K562 (cell line): ENCODE results near the gene PFKFB2. TPM values are rescaled to one million over a fixed set of nuclear protein-coding genes. Genes with fewer than 3 reads are reported as not detected.

Source experiments
- KDM5B ChIP-seq: fragments of 200-600 bp; sonication (generic); IDR thresholded peaks from 2 replicates; pipeline ENCODE4 v1.6.1; 2012; ENCODE audit warnings: low read depth, mild to moderate bottlenecking, moderate library complexity, low read length, control low read depth, inconsistent platforms; ENCODE audit not compliant: insufficient replicate concordance
- MXD1 ChIP-seq: fragments of 250-450 bp; sonication (Bioruptor Pico); IDR thresholded peaks from 2 replicates; pipeline ENCODE4 v1.8.0; 2021; ENCODE audit warnings: borderline replicate concordance, mild to moderate bottlenecking, moderate library complexity; ENCODE audit not compliant: poor library complexity, severe bottlenecking
- NR4A1 ChIP-seq, 2 experiments: fragments of 250-450 bp in 1 of 2; fragments of 450-650 bp in 1 of 2; sonication (Bioruptor Pico) in 1 of 2; IDR thresholded peaks; 2 replicates each; pipeline versions ENCODE4 v1.4.0 to v1.6.1; 2016 to 2020; ENCODE audit warnings: mild to moderate bottlenecking in 2 of 2, missing compliant biosample characterization in 1 of 2, missing genetic modification characterization in 1 of 2, moderate library complexity in 1 of 2
- PBX2 ChIP-seq, 2 experiments: IDR thresholded peaks in 1 of 2; conservative IDR thresholded peaks in 1 of 2; 2 replicates each; pipeline ENCODE4 v1.6.1; 2016; ENCODE audit warnings: low read depth in 2 of 2, mild to moderate bottlenecking in 1 of 2, missing compliant biosample characterization in 1 of 2, missing genetic modification characterization in 1 of 2, moderate library complexity in 1 of 2
- PRPF4 ChIP-seq: fragments of 200-400 bp; formaldehyde crosslinking; IDR thresholded peaks from one replicate; pipeline ENCODE4 v1.6.1; 2017; ENCODE audit warnings: low read length, low read depth, mild to moderate bottlenecking; ENCODE audit not compliant: insufficient read depth, poor library complexity, severe bottlenecking
- PTTG1 ChIP-seq: fragments of 450-650 bp; IDR thresholded peaks from 2 replicates; pipeline ENCODE4 v1.6.1; 2016; ENCODE audit warnings: low read depth, mild to moderate bottlenecking, missing genetic modification characterization, missing compliant biosample characterization
- SOX6 ChIP-seq: fragments of 450-650 bp; IDR thresholded peaks from 2 replicates; pipeline ENCODE4 v1.6.1; 2014; ENCODE audit warnings: mild to moderate bottlenecking
- ZBTB33 ChIP-seq: sonication (generic); formaldehyde crosslinking; IDR thresholded peaks from 2 replicates; pipeline ENCODE4 v1.8.1; 2023; ENCODE audit warnings: mild to moderate bottlenecking, missing genetic modification reagents
- ZNF395 ChIP-seq: fragments of 200-800 bp; sonication (Bioruptor generic); IDR thresholded peaks from 2 replicates; pipeline ENCODE4 v1.6.1; 2017; ENCODE audit warnings: missing genetic modification characterization, missing compliant biosample characterization
- ZNF830 ChIP-seq: fragments of 250-450 bp; sonication (Bioruptor Pico); IDR thresholded peaks from 2 replicates; pipeline ENCODE4 v1.5.0; 2021; ENCODE audit warnings: mild to moderate bottlenecking
- polyA plus RNA-seq, 8 experiments: library from polyadenylated mRNA; depleted of rRNA in 4 of 8; stranded (reverse) in 5 of 8; unstranded in 3 of 8; fragments of >200 nt; fragmentation: Nextera tagmentation in 2 of 8; fragmentation: Illumina TruSeq in 1 of 8; extraction: Ambion mirVana in 2 of 8; extraction: Trizol in 1 of 8; gene quantifications; 2 replicates each; pipeline versions ENCODE4 v1.2.1 to v1.2.3, GENCODE V29; 2011 to 2014; ENCODE audit warnings: inconsistent platforms in 1 of 8, missing spikeins in 1 of 8
- total RNA-seq, 7 experiments: library from RNA; depleted of rRNA in 6 of 7; stranded (reverse); fragments of >200 nt in 6 of 7; fragmentation: Illumina TruSeq in 2 of 7; extraction: Trizol in 2 of 7; gene quantifications; 2 replicates each; pipeline versions ENCODE4 v1.2.1 to v1.2.3, GENCODE V29; 2011 to 2021; ENCODE audit warnings: low replicate concordance in 1 of 7
- TF ChIP-seq, protein P1 (sequence below), 3 experiments: fragments of 200-800 bp in 1 of 3; sonication (Bioruptor generic) in 1 of 3; sonication (generic) in 1 of 3; formaldehyde crosslinking in 1 of 3; IDR thresholded peaks; 2 replicates each; pipeline versions ENCODE4 v1.6.1 to v1.8.0; 2016 to 2022; ENCODE audit warnings: mild to moderate bottlenecking in 2 of 3, missing compliant biosample characterization in 2 of 3, missing genetic modification characterization in 2 of 3, missing genetic modification reagents in 1 of 3
- TF ChIP-seq, protein P2 (sequence below): fragments of 250-450 bp; sonication (Bioruptor Pico); IDR thresholded peaks from 2 replicates; pipeline ENCODE4 v1.4.0; 2020; ENCODE audit warnings: borderline replicate concordance

Gene PFKFB2
- total and polyA plus RNA-seq, 9 of the 15 experiments (the other 6 are each of a cell fraction or from before 2014, with no cell fraction given): 6.9 to 26.0 (median 16.4) TPM

DNA sequence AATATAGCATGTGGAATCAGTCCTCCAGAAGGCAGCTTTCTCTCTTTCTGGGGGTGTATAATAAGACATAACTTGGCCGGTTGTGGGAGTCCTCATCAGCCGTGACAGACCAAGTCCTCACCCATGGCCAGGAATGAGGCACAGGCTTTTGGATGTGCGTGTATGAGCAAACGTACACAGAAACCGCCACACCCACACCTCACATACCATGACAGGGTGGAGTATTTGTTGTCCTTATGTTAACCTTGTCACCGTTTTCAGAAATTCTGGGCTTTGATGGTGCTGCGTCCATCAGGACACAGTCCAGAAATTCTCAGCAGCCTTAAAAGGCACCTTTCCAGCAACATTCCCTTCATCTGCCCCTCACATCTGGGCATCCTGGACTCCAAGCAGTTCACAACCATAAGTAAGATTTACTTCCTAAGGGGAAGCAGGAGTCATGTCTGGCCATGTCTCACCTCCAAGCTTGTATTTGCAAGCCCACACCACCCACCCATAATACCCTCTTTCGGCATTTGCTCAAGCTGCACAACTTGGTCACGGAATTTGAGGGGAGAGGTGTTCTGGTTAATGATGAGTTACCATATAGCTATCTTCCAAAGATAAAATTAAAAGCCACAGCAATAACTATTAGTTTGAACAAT, 32.9 kb upstream of the PFKFB2 start (continued):
- TF ChIP-seq, protein P1, sequence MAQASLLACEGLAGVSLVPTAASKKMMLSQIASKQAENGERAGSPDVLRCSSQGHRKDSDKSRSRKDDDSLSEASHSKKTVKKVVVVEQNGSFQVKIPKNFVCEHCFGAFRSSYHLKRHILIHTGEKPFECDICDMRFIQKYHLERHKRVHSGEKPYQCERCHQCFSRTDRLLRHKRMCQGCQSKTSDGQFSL (CRISPR knock-in tag; IDR thresholded peaks at IDR 0.05): 0 out of 2 replicates have a peak, but pooled peaks have one; percentile 22
- TF ChIP-seq, protein P1 (tag; IDR thresholded peaks at IDR 0.05): no peak
- TF ChIP-seq ZNF830 (CRISPR knock-in tag): no peak
- peak; percentile 35 for TF ChIP-seq KDM5B
- TF ChIP-seq PRPF4: no peak
- no peak for TF ChIP-seq ZBTB33 (CRISPR knock-in tag)
- TF ChIP-seq NR4A1 (CRISPR knock-in tag; IDR thresholded peaks at IDR 0.05): no peak
- TF ChIP-seq NR4A1 (tag; IDR thresholded peaks at IDR 0.05): 0 out of 2 replicates have a peak, but pooled peaks have one; percentile 6
- no peak for TF ChIP-seq SOX6
- no peak for TF ChIP-seq ZNF395 (CRISPR knock-in tag)
- TF ChIP-seq MXD1 (CRISPR knock-in tag): no peak
- TF ChIP-seq PBX2 (CRISPR knock-in tag; IDR thresholded peaks at IDR 0.05; ENCODE audit: low read depth): no peak
- no peak for TF ChIP-seq PBX2 (tag; conservative IDR thresholded peaks at IDR 0.05; ENCODE audit: low read depth)
- TF ChIP-seq, protein P2, sequence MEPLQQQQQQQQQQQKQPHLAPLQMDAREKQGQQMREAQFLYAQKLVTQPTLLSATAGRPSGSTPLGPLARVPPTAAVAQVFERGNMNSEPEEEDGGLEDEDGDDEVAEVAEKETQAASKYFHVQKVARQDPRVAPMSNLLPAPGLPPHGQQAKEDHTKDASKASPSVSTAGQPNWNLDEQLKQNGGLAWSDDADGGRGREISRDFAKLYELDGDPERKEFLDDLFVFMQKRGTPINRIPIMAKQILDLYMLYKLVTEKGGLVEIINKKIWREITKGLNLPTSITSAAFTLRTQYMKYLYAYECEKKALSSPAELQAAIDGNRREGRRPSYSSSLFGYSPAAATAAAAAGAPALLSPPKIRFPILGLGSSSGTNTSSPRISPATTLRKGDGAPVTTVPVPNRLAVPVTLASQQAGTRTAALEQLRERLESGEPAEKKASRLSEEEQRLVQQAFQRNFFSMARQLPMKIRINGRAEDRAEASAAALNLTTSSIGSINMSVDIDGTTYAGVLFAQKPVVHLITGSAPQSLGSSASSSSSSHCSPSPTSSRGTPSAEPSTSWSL (CRISPR knock-in tag): no peak
- TF ChIP-seq PTTG1 (tag): no peak
